Measurements from ENCODE around the gene SHROOM3.

SHROOM3 gene

DNA sequence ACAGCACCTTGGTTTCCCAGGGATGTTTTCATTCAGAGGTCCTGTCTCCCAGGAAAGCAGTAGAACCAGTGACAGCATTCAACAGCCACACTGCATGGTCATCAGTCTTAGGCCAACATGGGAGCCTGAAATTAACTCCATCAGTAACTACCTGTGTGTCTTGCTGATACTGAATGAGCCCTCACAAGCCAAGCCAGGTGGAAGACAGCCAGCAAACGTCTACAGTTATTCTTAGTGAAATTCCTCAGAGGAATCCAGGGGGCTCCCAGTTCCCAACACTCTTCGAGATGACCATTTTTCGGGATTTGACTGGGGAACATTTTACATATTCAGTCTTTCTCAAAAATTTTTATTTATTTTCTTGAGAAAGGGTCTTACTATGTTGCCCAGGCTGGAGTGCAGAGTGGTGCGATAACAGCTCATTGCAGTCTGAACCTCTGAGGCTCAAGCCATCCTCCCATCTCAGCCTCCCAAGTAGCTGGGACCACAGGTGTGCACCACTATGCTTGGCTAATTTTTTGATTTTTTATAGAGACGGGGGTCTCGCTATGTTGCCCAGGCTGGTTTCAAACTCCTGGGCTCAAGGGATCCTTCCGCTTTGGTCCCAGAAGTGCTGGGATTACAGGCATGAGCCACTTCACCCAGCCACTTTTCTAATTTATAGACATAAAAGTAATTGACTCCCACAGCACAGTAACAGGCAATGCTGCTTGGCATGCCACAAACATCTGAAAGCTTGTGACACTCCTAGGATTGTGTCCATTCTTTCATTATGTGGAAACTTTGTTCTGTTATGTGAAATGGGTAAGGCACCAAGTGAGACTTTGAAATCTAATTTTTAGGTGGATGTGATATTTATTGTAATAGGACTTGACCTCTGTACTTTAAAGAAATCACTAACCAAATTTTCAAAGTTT, 346.0 kb downstream of the SHROOM3 start:
- TF ChIP-seq, protein P1, sequence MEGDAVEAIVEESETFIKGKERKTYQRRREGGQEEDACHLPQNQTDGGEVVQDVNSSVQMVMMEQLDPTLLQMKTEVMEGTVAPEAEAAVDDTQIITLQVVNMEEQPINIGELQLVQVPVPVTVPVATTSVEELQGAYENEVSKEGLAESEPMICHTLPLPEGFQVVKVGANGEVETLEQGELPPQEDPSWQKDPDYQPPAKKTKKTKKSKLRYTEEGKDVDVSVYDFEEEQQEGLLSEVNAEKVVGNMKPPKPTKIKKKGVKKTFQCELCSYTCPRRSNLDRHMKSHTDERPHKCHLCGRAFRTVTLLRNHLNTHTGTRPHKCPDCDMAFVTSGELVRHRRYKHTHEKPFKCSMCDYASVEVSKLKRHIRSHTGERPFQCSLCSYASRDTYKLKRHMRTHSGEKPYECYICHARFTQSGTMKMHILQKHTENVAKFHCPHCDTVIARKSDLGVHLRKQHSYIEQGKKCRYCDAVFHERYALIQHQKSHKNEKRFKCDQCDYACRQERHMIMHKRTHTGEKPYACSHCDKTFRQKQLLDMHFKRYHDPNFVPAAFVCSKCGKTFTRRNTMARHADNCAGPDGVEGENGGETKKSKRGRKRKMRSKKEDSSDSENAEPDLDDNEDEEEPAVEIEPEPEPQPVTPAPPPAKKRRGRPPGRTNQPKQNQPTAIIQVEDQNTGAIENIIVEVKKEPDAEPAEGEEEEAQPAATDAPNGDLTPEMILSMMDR (IDR thresholded peaks at IDR 0.05; ENCODE audit: unreplicated experiment in 3 of 3): no peak
- H3K36me3 Mint-ChIP-seq (ENCODE audit: low read depth): peaks cover 84% of the 10 kb centered on the region
- no peaks in the 10 kb centered on the region for H3K27me3 Mint-ChIP-seq (ENCODE audit: low read depth)
- H3K27ac Mint-ChIP-seq: peak overlapping the region in 1 of 3 experiments; percentile 24
- H3K4me3 Mint-ChIP-seq: no peak overlapping the region
- peaks cover 10% of the 10 kb centered on the region for H3K9me3 Mint-ChIP-seq
- peaks cover 19% of the 10 kb centered on the region for H3K4me1 Mint-ChIP-seq

DNA sequence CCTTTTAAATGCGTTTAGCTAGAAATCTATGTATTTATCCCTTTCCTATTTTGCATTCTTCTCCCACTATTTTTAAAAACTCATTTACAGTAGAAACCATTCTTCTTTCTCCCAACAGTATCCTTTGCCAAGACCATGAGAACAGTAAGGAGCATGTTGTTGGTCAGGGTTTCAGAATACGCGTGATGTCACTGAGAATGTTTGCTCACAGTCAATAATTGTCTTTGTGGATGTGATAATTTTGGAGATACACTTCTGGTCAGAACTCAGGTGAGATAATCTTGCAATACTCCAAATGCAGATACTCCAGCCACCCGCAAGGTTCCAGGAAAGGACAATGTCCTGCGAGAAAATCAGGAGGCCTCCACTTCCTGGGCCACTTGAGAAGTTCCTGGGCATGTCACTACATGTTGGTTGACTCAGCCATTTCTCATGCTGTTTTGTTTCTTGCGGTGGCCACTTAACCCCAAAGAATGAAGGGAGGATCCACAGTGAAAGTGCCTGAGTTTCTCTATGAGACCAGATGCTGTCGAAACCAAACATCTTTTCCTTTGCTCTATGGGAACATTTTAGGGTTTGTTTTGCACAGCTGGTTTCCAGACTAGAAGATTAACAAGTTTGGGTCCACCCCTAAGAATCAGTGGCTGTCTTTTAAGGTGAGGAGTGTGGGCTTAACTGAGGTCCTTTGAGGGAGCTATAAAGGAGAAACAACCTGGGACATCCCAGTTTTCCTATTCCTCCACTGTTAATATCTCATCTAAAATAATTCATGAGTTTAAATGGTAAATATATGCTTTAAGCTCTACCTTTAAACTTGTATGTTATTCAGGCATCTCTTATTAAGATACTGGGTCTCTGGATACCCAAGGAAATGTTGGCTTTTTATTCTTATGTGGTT, 346.9 kb downstream of the SHROOM3 start:
- peaks cover 19% of the 10 kb centered on the region for H3K4me1 Mint-ChIP-seq
- peaks cover 81% of the 10 kb centered on the region for H3K36me3 Mint-ChIP-seq (ENCODE audit: low read depth)
- peak overlapping the region in 1 of 3 experiments; percentile 13 for H3K27ac Mint-ChIP-seq
- H3K27me3 Mint-ChIP-seq (ENCODE audit: low read depth): no peaks in the 10 kb centered on the region
- H3K9me3 Mint-ChIP-seq: peaks cover 1% of the 10 kb centered on the region
- TF ChIP-seq, protein P1 (IDR thresholded peaks at IDR 0.05; ENCODE audit: unreplicated experiment in 3 of 3): no peak
- H3K4me3 Mint-ChIP-seq: no peak overlapping the region

DNA sequence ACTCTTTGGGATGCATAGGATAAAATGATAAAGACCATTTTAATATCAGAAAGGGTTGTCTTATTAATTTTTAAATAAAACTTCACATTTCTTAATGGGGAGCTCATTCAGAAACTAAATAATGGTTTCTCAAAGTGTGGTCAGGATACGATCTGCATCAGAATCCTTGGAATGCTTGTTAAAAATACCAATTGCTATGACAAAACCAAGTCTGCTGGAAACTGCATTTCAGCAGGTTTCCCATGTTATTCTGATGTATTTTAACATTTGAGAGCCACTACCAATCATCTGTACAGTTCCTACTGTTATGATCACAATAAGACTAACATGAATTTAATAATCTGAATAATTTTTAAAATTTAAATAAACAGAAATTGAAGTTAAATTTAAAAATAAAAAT, 347.8 kb downstream of the SHROOM3 start:
- no peaks in the 10 kb centered on the region for H3K9me3 Mint-ChIP-seq
- H3K36me3 Mint-ChIP-seq (ENCODE audit: low read depth): peaks cover 81% of the 10 kb centered on the region
- peaks cover 19% of the 10 kb centered on the region for H3K4me1 Mint-ChIP-seq
- H3K27me3 Mint-ChIP-seq (ENCODE audit: low read depth): no peaks in the 10 kb centered on the region
- TF ChIP-seq, protein P1 (IDR thresholded peaks at IDR 0.05; ENCODE audit: unreplicated experiment in 3 of 3): no peak
- H3K4me3 Mint-ChIP-seq: no peak overlapping the region
- no peak overlapping the region for H3K27ac Mint-ChIP-seq

DNA sequence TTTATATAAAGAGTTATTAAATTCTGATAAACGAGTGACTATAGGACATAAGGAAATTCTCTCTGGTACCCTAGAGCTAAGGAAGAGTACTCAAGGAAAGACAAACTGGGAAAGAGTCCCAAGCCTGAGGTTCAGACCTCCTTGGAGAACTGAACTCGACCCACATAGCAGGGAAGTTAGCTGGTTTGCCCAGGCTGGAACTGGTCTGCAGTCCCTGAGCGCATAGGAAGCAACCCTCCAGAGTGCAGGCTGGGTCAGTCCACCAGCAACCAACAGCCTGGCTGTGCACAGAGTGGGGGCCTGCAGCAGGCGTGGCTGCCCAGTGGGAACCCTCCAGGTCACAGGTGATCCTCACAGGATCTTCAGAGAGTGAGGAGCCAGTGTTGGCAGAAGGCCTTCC, 348.8 kb downstream of the SHROOM3 start:
- Mint-ChIP-seq H3K36me3 (ENCODE audit: low read depth) (peaks cover 80% of the 10 kb centered on the region), H3K27ac (no peak overlapping the region), H3K27me3 (ENCODE audit: low read depth) (no peaks in the 10 kb centered on the region), H3K4me1 (peaks cover 19% of the 10 kb centered on the region), H3K4me3 (no peak overlapping the region), H3K9me3 (peaks cover under 1% of the 10 kb centered on the region)
- TF ChIP-seq, protein P1 (IDR thresholded peaks at IDR 0.05; ENCODE audit: unreplicated experiment in 3 of 3): no peak

DNA sequence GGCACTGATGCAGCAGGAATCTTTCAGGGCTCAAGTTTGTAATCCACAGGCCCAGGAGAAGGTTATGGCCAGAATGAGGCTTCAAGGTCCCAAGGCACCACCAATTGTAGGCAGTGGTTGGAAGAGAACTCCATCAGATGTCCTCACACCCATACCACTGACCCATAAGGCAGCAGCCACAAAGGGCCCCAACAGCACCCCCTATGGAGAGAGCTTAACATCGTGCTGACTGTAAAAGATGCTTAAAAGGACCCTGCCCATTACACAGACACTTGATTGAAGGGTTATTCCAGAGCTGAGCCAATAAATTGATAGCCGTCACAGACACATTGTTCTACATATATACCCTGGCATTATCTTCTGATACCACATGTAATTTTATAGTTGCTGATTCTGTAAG, 349.2 kb downstream of the SHROOM3 start:
- Mint-ChIP-seq H3K4me1 (peaks cover 19% of the 10 kb centered on the region), H3K36me3 (ENCODE audit: low read depth) (peaks cover 80% of the 10 kb centered on the region), H3K9me3 (peaks cover 4% of the 10 kb centered on the region), H3K4me3 (no peak overlapping the region), H3K27me3 (ENCODE audit: low read depth) (no peaks in the 10 kb centered on the region), H3K27ac (no peak overlapping the region)
- TF ChIP-seq, protein P1 (IDR thresholded peaks at IDR 0.05; ENCODE audit: unreplicated experiment in 3 of 3): no peak

Measured in nephron (organoid).